Ovary (tissue), 9 donors: Measurements from ENCODE around the gene UPF2. TPM values are rescaled to one million over a fixed set of nuclear protein-coding genes. Genes with fewer than 3 reads are reported as not detected.

ENCODE experiments used
- DNase-seq, 5 donors: peaks; one replicate each; pipeline ENCODE4 v3.0.0-alpha.2; 2019 to 2020
- H3K27ac ChIP-seq, 2 donors: fragments of 200-600 bp; one replicate each; pipeline versions ENCODE4 v1.5.1 to v1.8.0; 2019 to 2022
- H3K27me3 ChIP-seq: fragments of 200-600 bp; one replicate; pipeline ENCODE4 v1.8.0; 2022
- H3K36me3 ChIP-seq: fragments of 200-600 bp; sonication (generic); one replicate; pipeline ENCODE4 v1.5.1; 2019
- H3K4me1 ChIP-seq: one replicate; pipeline ENCODE4 v1.8.1; 2013; ENCODE audit warnings: mild to moderate bottlenecking, moderate library complexity; ENCODE audit not compliant: insufficient read depth
- H3K4me3 ChIP-seq: fragments of 200-600 bp; sonication (generic); one replicate; pipeline ENCODE4 v1.5.1; 2017
- H3K9me3 ChIP-seq, 2 donors: fragments of 200-600 bp in 1 of 2; sonication (generic) in 1 of 2; one replicate each; pipeline versions ENCODE4 v1.5.1 to v1.8.1; 2013 to 2019; ENCODE audit warnings: mild to moderate bottlenecking in 1 of 2, moderate library complexity in 1 of 2
- CTCF ChIP-seq, 3 donors: fragments of 450-650 bp in 2 of 3; fragments of 200-600 bp in 1 of 3; IDR thresholded peaks; one replicate each; pipeline versions ENCODE4 v1.5.1 to v1.8.0; 2016 to 2022; ENCODE audit warnings: antibody characterized with exemption in 3 of 3, mild to moderate bottlenecking in 1 of 3
- EP300 ChIP-seq: sonication (generic); formaldehyde crosslinking; IDR thresholded peaks from one replicate; pipeline ENCODE4 v1.6.1; 2017; ENCODE audit warnings: antibody characterized with exemption
- POLR2A ChIP-seq: fragments of 450-650 bp; IDR thresholded peaks from one replicate; pipeline ENCODE4 v1.6.1; 2017; ENCODE audit warnings: antibody characterized with exemption, mild to moderate bottlenecking, moderate library complexity
- WGBS, 3 donors: extraction: QIAGEN DNeasy Blood & Tissue Kit in 1 of 3; methylation state at CpG; one replicate each; pipeline versions ENCODE4 v1.1.5 to v1.1.7; 2013 to 2017; 5-methylcytosine and 5-hydroxymethylcytosine counted together
- intact Hi-C, 4 donors: fragments of 100-400 bp; cut with DNase I; formaldehyde crosslinking; loops; one replicate each; pipeline versions ENCODE4 v1.11.0 to v1.15.1; 2022 to 2023
- polyA plus RNA-seq, 2 donors: library from polyadenylated mRNA; stranded (reverse); fragments of 200-250 nt in 1 of 2; fragments of 350-450 nt in 1 of 2; fragmentation: Illumina TruSeq in 1 of 2; extraction: RNeasy Lipid Tissue Mini Kit (QIAGEN cat#74804) in 1 of 2; gene quantifications; one replicate each; pipeline ENCODE4 v1.2.3, GENCODE V29; 2013 to 2014
- total RNA-seq, 7 donors: library from RNA; depleted of rRNA in 2 of 7; stranded (reverse); fragments of >200 nt in 2 of 7; fragmentation: NEBNext Ultra II Directional in 3 of 7; extraction: Animal tissue kit (Norgen Biotek cat#: 25700) in 3 of 7; gene quantifications; one replicate each; pipeline versions ENCODE4 v1.1.0 to v1.2.4, GENCODE V29; 2016 to 2023
- donor health status: DM: no; HTN: no; CAD: no; lungs with moderate emphysema.
- donor health status: DM: no; HTN: no; CAD: no.
- donor health status: Bipolar disorder and iron deficiency.
- donor health status: DM: yes; HTN: yes; CAD: no.
- donor health status: DM: no; HTN: no; CAD: no.
- donor health status: DM: yes; HTN: yes; CAD: no.

UPF2 gene
- total and polyA plus RNA-seq, 9 donors = 12.5 to 22.9 (median 19.6) TPM

GRCh38 chr10:11949152-11949551 is 93.5 kb downstream of the UPF2 start:
- Histone ChIP-seq H3K36me3 (no peaks in the 10 kb centered on the region), H3K27ac (no peak overlapping the region), H3K4me1 (no peaks in the 10 kb centered on the region), H3K27me3 (no peaks in the 10 kb centered on the region), H3K9me3 (no peaks in the 10 kb centered on the region), H3K4me3 (no peak overlapping the region)
- no peak for TF ChIP-seq EP300
- no peak for TF ChIP-seq CTCF (IDR thresholded peaks at IDR 0.05)
- TF ChIP-seq POLR2A = no peak
- WGBS, 3 donors = 82 to 96% (median 90%) methylated on average over 2 of the region's 2 CpGs
- intact Hi-C loops = no loop called here
- no peak for DNase-seq

- H3K4me1 ChIP-seq = no peaks in the 10 kb centered on the region
- H3K36me3 ChIP-seq = no peaks in the 10 kb centered on the region
- H3K27ac ChIP-seq = no peak overlapping the region
- TF ChIP-seq CTCF (IDR thresholded peaks at IDR 0.05) = no peak
- TF ChIP-seq POLR2A = no peak
- TF ChIP-seq EP300 = no peak
- intact Hi-C loops = no loop called here
- WGBS, 3 donors = 84 to 91% (median 86%) methylated on average over 8 of the region's 8 CpGs
- DNase-seq = no peak
- no peak overlapping the region for H3K4me3 ChIP-seq
- no peaks in the 10 kb centered on the region for H3K9me3 ChIP-seq
- no peaks in the 10 kb centered on the region for H3K27me3 ChIP-seq
These were observed 96.0 kb downstream of the UPF2 start for GRCh38 chr10:11946652-11947051.

- H3K27ac ChIP-seq = no peak overlapping the region
- H3K4me3 ChIP-seq = no peak overlapping the region
- TF ChIP-seq POLR2A = no peak
- TF ChIP-seq EP300 = no peak
- no peak for TF ChIP-seq CTCF (IDR thresholded peaks at IDR 0.05)
- WGBS, 3 donors = 66 to 79% (median 72%) methylated on average over 8 of the region's 8 CpGs
- H3K9me3 ChIP-seq = no peaks in the 10 kb centered on the region
- H3K27me3 ChIP-seq = no peaks in the 10 kb centered on the region
- intact Hi-C loops = no loop called here
- no peaks in the 10 kb centered on the region for H3K36me3 ChIP-seq
- no peak for DNase-seq
- no peaks in the 10 kb centered on the region for H3K4me1 ChIP-seq
These were observed 106.0 kb downstream of the UPF2 start for GRCh38 chr10:11936389-11937152.

- DNase-seq = no peak
- Histone ChIP-seq H3K27me3 (no peaks in the 10 kb centered on the region), H3K4me3 (no peak overlapping the region), H3K4me1 (no peaks in the 10 kb centered on the region), H3K36me3 (no peaks in the 10 kb centered on the region), H3K27ac (no peak overlapping the region), H3K9me3 (no peaks in the 10 kb centered on the region)
- TF ChIP-seq EP300 = no peak
- TF ChIP-seq POLR2A = no peak
- no peak for TF ChIP-seq CTCF (IDR thresholded peaks at IDR 0.05)
- WGBS, 3 donors = 50 to 60% (median 58%) methylated on average over 7 of the region's 7 CpGs
- intact Hi-C loops = no loop called here
These were observed 108.3 kb downstream of the UPF2 start for GRCh38 chr10:11934262-11934661.
